ENCODE results near the gene CHID1.

Gene CHID1

GRCh38 chr11:819129-819931, 91.3 kb downstream of the CHID1 start:
- peak; percentile 84 for DNase-seq

GRCh38 chr11:818396-819128, 92.0 kb downstream of the CHID1 start, which contains the start of gene PNPLA2:
TSS of gene PNPLA2 (plus strand) at chr11:818914. CDS start at chr11:819719, 805 bp downstream.
- no peak for DNase-seq
